HG03432 (cell line): ENCODE measurements around the gene RIMKLA.

Experiments
- ATAC-seq: cut with Tn5 transposase; IDR thresholded peaks from one replicate; pipeline ENCODE4 v1.9.1; 2021; ENCODE audit warnings: mild to moderate bottlenecking, moderate library complexity; ENCODE audit not compliant: unreplicated experiment

Gene RIMKLA

DNA sequence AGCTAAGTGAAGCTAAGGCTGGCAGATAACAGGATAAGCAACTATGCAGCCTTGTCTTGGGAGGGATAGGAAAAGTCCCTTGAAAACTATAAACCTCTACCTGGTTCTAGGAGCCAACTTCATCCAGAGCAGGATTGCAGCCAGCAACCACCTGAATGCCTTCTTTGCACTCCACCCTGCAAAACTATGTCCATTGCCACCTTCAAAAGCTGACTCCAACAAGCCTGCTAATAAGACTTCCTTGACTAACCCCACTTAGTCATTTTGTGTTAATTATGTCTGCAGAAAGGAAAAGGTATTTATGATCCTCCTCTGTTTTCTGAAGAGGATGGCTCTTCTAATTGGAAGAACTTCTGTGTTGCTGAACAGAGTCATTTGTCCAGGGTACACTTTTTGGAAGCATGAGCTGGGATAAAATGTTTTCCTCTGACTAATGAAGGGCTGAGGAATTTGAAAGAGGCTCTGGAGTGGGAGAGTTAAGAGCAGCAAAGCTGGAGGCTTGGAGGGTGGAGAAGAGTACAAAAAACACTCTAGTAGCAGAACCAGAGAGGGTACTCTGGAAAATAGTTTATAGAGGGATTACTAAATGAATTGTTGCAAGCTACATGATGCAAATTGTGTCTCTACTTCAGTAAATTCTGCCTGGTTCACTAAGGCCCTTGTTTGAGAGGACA is 9.6 kb upstream of the RIMKLA start:
- ATAC-seq, result no peak

DNA sequence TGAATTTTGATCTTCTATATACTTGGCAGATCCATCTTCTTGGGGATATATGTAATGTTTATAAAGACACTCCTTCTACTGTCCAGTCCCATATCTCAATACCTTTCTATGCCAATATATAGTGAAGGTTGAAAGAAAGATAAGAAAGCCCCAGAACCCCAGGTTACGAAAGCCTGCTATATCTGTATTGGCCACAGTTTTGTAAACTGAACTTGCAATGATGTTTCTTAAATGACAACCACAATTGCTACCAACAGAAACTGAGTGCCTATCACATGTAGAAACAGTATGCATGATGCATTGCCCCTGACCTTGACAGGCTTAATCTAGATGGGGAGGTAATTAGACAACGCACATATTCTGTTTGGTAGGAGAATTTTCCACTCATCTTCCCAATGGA is 7.8 kb upstream of the RIMKLA start:
- no peak for ATAC-seq

DNA sequence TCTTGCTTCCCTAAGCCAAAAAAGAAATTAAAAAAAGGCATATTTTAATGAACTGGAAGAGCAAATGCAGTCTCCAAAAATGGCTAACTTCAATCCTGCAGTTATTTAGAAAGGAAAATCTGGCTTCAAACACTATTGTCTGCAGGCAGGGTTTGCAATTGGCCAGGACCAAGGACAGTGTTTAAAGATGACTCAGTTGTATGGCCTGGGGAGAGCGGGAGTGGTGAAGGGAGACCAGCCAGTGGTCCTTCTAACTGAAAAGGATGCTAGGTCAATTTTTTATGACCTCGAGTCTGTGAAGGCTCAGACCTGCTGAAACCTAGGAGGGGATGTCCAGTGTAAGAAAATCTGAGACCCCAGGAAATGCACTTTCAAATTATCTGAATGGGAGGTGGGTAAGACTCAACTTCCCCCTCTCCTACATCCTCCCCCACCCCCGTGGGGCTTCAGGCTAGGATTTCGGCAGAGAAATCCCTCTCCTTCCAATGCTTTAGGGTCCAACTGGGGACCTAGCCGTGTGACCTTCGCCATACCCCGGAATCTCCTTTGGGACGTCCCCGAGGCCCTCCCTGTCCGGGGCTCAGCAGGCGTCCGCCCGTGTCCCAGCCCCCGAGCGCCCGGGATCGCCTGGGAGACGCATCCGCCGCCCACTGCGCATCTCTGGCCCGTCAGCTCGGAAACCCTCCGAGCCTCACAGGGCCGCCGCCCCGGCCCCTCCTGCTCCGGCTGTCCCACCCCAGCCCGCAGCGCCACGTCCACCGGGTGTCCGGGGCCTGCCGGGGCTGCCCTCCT is 602 bp upstream of the RIMKLA start:
- peak; percentile 62 for ATAC-seq

DNA sequence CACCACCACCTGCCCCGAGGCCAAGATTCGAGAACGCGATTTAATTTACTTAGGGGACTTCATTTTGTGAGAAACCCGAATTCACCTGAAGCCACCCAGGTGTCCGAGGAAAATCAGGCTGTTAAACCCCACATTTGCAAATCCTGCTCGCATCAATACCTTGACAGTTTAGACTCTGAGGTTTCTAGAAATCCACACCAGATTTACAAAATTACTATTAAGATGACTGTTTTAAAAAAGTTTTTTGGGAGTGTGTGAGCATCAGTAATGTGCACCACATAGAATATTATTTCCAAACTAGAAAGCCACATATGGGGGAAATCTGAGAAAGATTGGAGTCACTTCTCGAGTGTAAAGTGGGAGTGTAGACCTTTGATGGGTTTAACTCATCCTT is 685 bp downstream of the RIMKLA start:
- no peak for ATAC-seq

DNA sequence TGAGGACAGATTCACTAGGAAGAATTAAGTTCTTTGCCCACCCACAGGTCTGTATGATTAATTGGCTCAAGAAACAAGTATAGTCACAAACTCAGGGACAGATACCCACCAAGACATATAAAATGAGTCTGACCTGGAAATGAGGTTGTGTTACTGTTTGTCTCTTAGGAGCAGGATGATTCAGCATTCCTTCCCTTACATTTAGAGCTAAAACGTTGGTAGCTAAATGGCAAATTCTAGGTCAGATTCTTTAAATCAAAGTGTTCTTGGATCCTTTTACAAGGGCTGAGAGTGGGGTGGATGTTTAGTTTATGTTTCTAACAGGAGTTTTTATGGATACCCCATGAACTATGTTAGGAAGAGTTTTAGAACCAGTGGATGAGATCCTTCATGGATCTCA is 4.7 kb downstream of the RIMKLA start:
- no peak for ATAC-seq

DNA sequence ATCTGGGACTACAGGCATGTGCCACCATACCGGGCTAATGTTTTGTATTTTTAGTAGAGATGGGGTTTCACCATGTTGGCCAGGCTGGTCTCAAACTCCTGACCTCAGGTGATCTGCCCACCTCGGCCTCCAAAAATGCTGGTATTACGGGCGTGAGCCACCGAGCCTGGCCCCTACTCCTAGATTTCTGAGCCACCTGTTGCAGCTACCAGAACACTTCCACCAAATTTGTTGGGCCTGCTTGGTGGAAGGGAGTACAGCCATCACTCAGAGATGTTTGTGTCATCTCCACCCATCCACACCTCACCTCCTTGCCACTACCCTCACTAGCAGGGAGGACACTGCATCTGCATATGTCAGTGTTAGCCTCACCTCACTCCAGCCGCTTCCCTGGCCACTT is 5.5 kb downstream of the RIMKLA start:
- no peak for ATAC-seq

DNA sequence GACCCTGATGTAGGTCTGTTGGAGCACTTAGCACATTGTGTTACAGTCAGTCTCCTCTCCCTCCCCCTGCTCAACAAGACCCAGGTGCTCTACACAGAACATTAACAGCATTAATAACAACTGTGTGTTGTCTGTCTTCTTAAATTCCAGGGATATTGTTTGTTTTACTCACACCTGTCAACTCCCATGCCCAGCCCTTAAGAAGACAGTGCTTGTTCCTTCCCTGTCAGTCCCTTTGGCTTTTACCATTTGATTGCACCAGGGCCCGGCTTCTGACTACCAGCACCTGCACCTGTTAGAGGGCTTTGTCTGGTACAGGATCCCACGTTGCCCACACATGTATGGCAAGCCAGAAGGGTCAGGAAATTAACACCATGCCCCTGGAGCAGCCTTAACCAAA is 11.7 kb downstream of the RIMKLA start:
- ATAC-seq, result no peak

DNA sequence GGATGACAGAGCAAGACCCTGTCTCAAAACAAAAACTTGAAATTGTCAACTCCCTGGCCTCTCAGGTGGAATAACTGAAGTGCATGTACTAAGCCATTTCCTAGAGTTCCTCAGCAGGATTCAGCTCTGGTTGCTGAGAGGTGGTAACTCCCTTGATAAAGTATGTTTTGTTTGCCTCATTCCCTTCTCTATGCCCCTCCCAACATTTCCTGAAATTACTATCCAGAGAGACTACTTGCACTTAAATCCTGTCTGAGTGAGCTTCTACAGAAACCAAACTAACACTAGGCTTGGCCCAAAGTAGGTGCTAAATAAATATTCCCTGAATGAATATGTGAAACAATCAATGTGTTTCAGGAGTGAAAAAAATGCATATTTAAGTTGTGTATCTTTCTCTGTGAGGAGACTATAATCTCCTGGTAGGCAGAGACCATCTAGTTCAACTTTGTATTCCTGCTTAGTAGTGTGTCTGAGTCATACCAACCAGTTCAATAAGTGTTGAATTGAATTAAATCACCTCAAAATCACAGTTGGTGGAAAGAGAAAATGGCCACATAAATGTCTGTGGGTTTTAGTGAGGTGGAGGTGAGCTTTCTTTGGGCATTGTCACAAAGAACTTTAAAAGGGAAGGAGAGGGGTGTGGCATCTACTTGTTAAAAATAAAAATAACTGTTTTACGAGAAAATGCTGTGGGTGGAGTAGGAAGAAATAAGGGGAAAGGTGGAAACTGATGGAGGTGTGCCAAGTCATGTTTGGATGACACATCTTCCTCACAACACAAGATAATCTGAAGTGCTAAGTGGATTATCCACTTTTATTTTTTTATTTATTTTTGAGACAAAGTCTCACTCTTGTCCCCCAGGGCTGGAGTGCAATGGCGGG is 12.6 kb downstream of the RIMKLA start:
- no peak for ATAC-seq

DNA sequence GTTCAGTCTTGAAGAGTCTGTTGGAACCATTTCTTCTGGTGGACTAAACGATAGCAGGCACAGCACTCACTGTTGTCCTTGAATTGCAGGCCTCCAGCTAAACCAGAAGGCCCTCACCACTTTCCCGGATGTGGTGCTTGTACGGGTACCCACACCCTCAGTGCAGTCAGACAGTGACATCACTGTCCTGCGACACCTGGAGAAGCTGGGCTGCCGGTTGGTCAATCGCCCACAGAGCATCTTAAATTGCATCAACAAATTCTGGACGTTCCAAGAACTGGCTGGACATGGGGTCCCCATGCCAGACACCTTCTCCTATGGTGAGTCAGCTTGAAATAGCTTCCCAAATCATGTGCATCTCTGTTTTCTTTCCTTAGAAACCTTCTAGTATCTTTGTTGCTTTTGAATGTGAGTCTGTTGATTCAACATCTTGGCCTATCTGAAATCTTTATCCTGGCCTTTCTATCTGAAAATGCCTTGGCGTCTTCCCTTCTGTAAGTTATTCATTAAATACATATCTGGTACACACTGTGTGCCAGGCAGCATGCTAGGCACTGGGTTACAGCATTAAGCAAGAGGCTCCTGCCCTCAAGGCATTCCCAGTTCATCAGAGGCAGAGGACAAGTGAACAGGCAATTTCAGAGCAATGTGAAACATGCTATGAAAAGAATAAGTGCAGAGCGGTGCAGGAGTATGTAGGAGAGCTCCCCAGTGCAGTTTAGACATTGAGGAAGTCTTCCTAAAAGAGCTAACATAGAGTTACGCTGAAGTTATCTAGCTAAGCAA is 18.9 kb downstream of the RIMKLA start:
- no peak for ATAC-seq

DNA sequence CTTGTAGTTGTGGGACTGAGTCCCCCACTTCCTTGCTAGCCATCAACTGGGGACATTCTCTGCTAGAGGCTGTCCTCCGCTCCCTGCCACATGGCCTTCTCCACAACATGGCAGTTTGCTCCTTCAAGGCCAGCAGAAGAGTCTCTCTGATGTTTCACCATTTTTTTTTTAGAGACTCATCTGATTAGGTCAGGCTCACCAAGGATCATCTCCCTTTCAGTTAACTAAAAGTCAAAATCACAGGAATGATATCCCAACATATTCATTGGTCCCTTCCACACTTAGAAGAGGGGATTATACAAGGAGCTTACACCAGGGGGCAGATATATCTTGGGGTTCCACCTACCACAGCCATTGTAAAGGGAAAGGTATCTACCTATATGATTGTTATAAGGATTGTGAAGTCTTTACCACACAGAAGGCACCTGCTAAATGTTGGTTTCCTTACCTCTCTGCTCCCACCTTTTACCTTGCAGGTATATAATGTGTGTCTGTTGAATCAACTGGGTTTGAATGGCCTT is 23.3 kb downstream of the RIMKLA start:
- ATAC-seq, result no peak

DNA sequence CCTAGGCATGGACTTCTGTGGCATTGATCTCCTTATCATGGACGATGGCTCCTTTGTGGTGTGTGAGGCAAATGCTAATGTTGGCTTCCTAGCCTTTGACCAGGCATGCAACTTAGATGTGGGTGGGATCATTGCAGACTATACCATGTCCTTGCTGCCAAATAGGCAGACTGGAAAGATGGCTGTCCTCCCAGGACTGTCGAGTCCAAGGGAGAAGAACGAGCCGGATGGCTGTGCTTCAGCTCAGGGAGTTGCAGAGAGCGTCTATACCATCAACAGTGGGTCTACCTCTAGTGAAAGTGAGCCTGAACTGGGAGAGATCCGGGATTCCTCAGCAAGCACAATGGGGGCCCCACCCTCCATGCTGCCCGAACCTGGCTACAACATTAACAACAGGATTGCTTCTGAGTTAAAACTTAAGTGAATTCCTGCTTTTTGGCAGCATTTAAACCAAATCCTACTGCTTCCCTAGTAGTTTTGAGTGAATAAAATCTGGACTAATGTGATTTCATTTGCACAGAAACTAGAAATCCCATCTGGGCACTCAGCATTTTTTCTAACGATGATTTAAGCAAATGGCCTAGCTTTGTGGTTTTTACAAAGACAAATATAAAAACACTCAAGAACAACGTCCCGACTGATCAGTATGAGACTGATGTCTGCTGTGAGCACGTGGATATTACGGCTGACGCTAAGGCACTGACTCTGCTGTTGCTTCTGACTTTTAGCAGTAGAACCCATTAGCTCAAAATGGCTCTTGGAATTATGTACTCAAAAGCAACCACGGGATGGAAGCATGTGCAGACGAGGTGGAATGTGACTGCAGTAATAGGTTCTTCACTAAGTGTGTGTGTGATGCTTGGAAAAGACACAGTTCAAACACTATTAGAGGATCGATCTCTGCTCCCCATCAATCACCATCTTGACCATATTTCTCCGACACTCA is 34.2 kb downstream of the RIMKLA start:
- ATAC-seq, result no peak

DNA sequence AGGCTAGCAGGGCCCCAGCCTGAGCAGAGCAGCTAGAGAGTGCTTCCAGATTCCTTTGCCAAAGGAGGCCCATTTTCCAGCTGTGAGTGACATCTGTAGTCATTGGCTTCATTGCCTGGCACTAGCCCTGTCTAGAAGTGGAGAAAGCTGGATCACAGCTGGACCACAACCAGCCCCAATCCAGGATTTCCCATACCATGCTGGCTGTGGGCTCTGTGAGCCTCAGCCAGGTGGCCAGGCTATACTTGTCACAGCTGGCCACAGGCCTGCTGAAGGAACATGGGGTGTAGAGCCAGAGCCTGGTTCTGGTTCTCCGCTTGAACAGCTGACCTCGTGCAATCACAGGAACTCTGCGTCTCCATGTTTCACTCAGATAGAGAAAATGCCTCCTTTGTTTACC is 36.6 kb downstream of the RIMKLA start:
- ATAC-seq, result no peak

DNA sequence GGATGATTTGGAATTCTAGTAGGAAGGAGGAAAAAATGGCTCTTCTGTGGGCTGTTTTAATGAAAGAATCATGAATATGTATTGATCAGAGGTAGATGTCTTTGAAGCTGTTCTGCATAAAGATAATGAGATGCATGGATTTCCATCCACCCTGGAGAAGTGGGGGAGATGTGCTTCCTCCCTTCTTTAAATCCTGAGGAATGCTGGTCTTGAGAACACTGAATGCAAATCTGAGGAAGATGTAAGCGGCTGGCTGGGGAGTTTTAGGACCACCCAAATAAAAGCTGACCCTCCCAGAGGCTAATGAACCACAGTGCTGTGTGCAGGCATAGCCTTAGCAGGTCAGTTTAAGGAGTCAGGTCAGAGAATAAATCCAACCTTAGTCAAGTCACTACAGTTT is 37.9 kb downstream of the RIMKLA start:
- no peak for ATAC-seq

DNA sequence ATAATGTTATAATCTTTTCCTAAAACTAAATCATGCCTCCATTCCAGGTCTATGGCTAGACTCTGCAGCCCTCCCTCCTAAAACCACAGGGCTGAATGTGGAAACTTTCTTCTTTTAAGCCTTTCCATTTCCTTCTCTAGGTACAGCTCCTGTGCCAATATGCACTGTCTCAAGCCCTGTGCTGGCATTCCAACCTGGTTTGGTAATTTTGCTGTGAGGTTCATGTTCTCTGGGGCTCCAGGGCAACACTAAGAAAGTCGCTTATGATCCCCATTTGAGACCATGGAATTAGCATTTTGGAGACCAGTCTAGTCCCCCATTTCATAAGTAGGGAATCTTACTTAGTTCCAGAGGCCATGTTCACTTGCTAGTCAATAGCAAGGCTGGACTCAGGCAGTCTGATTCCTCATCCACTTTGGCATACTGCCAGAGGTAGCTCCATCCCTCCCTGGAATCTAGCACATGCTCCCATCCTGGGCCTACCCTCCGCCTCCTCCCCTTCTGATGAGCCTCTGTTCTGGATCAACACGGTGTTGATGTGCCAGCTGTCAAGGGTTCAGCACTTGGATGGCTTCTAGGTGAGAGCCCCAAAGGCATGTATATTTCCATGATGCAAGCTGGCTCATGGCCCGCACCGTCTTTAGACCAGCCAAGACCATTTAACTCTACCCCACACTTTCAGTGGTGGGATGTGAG is 38.7 kb downstream of the RIMKLA start:
- ATAC-seq, result no peak

DNA sequence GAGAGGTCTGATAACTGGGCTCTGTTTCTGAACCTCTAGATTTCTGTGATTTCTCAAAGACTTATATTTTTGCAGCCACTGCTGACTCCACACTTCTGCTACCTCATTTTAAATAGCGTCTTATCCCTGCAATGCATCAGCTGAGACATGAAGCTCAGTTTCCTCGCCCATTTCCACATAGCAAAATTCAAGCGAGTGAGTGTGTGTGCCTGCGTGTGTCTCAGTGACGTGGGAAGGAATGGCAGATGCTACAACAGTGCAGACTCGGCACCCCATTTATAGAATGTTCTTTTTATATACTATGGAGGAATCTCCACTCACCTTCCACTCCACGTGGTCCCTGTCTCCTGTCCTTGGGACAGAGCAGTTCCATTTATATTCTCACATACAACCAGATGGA is 39.5 kb downstream of the RIMKLA start:
- ATAC-seq, result no peak

DNA sequence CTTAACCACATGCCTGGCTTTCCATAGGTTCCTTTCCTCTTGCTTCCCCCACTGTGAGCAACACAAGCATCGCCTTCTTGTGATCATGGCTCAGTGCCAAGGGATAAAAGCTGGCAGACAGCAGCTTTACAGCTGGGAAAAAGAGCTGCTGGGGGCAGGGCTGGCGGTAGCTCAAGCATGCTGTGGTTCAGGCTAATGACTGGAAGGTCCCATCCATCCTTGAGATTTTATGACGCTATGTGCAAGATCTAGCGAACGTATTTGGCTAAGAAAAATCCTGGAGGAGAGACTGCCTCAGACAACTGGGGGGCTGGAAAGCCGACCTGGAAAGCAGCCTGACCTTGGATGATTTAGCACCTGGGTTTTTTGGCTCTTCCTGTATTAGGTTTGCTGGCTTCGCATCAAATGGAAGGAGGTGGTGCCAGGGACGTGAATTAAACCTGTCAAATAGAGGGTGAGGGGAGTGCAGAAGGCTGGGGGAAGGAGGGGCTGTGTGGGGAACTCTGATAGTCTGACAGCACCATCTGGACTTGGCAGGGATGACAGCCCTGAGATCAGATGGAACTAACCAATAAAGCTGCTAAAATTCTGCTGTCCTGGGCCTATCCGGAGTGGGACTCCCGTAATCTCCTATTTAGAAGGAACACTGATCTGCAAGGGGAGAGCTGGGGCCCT is 40.5 kb downstream of the RIMKLA start:
- ATAC-seq, result no peak

DNA sequence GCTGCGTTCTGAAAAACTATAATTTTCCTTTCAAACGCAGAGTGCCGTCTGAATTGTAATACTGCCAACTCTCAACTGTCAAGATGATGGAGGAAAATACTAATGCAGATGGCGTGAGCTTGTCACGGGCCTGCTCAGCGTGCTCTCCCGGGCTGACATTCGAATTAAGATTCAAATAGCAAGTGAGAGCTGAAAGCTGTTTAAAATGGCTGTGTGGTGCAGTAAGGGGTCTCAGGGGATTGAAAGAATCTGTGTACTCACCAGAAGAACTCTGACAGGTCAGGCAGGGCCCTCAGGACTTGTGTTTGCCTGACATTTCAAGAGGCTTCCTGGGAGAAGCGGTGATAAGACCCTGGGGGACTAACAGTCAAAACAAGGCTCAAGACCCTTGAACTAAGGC is 42.1 kb downstream of the RIMKLA start:
- no peak for ATAC-seq

DNA sequence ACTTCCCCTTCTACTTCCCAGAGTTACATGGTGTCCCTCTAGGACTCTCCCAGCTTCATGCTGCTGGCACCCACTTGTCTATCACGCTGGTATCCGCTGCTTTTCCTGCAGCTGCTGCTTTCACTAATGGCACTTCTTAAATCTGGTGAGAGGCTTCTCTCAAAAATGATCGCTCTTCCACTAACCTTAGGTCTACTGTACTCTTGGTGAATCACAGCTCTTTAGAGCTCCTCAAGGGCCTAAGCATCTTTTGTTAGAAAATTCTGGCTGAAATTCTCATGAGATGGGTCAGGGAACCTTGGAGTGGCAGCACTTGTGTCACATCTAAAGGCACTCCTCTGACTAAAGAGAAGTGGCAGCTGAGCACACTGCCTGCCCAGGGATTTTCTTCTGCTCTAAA is 43.1 kb downstream of the RIMKLA start:
- ATAC-seq, result no peak
